HG03342 (cell line): ENCODE results near the gene ZNF862.

Experiments used
- ATAC-seq: cut with Tn5 transposase; IDR thresholded peaks from one replicate; pipeline ENCODE4 v1.9.1; 2021; ENCODE audit warnings: mild to moderate bottlenecking, moderate library complexity; ENCODE audit not compliant: unreplicated experiment

ZNF862 gene

GRCh38 chr7:149864023-149864422, 25.8 kb downstream of the ZNF862 start:
- no peak for ATAC-seq

GRCh38 chr7:149864751-149865150, 26.6 kb downstream of the ZNF862 start:
- ATAC-seq: no peak

DNA sequence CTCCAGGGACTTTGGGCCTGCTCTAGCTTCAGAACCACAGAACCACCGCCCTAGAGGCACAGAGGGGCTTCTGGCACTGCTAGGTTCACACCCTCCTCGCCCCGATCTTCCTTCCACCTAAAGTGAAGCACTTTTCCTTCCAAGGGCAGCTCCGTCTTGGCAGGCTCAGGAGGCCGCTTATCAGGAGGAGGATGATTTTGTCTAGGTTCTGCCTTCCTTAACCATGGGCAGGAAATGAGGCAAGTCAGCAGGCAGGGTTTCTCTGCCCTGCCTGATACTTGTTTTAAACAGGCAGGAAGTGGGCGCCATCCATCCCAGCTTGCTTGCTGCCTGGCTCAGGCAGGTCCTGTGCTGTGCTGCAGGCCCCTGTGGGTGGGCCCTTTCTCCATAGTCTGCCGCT, 27.3 kb downstream of the ZNF862 start:
- no peak for ATAC-seq

DNA sequence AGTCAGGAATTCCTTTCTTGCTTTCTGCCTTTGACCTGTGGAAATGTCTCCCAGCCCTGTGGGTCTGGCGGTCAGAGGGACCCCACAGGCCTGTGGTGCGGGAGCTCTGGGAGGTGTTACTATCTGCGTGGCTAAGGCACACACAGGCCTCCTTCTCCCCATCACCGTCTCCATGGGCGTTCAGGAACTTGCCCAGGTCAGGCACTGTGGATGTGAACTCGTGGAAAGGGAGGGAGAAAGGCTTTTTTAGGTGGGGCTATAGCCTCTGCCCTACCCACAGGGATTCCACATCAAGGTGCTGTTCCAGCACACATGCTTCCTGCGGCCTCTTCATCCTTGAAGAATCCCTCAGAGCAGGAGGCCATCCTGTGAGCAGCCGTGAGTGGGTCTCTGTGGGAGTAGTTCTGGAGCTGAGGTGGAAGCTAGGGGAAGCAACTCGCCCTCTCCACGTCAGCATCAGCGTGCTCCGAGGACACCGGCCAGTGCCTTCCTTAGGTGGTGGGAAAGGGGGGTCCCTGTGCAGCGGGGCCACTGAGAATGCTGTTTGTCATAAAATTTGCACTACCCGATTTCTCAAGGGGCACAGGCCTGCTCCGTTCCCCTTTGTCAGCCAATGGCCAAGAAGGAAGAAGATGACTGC, 28.1 kb downstream of the ZNF862 start:
- no peak for ATAC-seq

DNA sequence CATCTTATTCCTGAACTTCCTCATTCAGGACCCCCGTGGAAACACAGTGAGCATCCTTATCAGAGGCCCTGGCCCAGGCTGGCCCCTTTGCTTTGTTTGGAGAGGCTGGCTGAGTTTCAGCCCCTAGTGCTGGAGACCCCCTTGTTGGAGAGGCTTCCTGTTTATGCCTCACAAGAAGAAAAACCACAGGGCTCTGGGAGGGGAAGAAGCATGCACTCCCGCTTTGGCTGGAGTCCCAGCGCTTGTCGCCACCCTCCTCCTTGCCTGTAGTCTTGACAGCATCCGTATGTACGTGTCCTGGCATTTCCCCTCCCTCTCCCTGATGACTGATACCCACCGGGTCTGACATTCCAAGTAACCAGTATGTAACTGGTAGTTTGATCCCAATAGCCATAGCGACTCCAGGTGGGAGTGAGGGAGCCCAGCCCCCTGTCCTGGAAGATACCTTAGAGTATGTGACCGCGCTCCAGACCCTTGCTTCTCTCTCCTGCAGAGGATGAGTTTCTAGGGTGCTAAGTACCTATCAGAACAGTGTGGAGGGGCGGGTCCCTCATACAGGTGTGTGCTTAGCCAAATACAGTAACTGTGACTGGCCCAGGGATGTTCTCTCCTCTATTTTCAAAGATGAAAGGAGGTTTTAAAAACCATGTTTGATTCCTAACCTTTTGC, 28.7 kb downstream of the ZNF862 start:
- ATAC-seq: no peak

GRCh38 chr7:149867762-149868622, 29.8 kb downstream of the ZNF862 start:
- no peak for ATAC-seq

- ATAC-seq: no peak
Observed at GRCh38 chr7:149868623-149869290, 30.6 kb downstream of the ZNF862 start.

DNA sequence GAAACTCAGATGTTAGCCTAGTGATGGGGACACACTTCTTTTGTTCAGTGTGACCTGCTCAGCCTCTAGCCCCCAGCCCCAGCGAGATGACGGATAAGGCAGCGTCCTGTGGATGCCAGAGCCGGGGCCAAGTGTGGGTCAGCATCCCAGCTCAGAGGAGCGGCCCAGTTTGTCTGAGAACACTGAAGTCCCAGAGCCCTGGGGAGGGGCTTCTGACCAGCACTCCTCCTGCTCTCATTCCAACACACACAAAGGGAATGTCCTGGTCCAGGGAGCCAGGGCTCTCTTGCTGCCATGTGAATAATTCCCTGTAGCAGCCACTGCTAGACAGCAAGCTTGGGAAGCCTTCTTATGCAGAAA, 31.1 kb downstream of the ZNF862 start:
- ATAC-seq: no peak

GRCh38 chr7:149869867-149870266, 31.7 kb downstream of the ZNF862 start:
- no peak for ATAC-seq

DNA sequence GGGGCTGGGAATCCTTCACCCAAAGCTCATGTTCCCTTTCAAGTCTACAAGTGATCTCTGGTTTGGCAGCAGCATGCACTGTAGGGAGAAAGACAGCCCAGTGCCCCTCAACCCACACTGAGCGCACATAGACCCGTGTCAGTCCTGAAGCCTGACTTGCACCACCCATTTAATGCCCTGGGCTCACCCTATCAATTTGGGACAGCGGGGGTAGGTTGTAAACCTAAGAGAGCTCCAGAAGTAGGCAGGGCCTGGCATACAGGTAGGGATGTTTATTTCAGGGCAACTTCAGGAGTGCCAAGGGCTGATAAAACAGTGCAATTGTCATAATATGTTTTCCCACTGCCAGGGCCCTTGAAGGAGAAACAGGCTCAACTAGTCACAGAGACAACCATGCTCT, 32.1 kb downstream of the ZNF862 start:
- ATAC-seq: no peak

- ATAC-seq: no peak
Observed at GRCh38 chr7:149870701-149871483, 32.7 kb downstream of the ZNF862 start.

- no peak for ATAC-seq
Observed at GRCh38 chr7:149871576-149871975, 33.4 kb downstream of the ZNF862 start.

- ATAC-seq: peak; percentile 21
Observed at GRCh38 chr7:149872419-149873073, 34.4 kb downstream of the ZNF862 start.

DNA sequence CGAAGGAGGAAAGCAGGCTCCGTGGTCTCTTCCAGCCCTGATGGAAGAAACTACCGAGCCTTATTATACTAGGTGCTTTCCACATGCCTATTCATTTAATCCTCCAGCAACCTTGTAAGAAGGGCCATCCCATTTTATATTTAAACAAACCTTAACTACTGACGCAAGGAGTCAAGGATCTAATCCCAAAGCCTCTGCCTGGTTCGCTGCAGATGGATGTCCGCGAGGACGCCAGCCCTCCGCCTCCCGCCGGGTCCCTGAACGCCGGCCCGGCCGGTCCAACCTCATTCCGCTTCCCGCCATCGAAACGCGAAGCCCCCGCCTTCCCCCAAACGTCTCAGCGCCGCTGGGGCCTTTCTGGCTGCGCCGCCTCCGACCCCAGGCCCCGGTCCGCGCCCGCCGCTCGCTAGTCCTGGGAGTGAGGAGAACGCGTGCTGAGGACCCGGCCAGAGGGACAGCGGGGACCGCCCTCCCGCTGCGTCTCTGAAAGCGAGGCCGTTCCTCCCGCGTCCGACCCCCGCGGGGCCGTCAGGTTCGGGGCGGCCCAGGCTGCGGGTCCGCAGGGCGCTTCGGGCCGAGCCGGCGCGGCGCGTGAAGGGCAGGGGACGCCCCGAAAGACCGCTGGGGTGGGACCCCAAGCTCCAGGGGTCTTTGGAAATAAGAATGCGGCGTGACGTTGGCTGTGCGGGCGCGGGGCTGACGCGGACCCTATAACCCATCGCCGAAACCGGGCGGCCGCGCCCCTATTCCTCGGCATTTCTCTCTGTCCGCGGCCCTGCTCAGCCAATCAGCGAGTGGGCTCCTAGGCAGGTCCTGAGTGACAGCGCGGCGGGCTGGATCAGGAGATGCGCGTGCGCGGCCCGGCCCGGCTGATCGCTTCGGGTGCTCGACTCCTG, 35.1 kb downstream of the ZNF862 start, which contains the start of gene ATP6V0E2:
Gene ATP6V0E2, plus strand, starts transcription at position 896 of the 896 bp plus-strand sequence. CDS start 97 bp downstream, outside the sequence.
- ATAC-seq: peak; percentile 91

DNA sequence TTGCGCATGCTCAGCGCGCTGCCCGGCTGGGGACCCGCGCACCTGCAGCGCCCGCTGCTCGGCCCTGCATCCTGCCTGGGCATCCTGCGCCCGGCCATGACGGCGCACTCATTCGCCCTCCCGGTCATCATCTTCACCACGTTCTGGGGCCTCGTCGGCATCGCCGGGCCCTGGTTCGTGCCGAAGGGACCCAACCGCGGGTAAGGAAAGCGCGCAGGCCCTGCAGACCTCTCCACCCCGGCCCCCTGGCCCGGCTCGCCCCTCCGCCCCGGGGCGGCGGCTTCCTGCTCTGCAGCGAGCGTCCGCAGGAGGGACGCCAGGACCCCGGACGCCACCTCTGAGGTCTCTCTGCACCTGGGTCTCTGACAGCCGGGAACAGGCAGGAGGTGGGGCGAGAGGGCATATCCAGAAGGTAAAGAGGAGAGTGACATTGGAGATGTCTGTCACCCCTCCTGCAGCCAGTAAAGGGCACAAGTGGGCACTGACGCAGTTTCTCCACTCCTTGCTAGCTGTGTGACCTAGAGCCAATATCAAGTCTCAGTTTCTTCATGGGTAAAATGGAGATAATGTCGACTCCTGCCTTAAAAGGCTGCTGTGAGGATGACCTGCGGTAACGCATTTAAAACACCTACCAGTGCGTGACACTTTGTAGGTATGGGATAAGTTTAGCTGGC, 35.9 kb downstream of the ZNF862 start:
- peak; percentile 25 for ATAC-seq

- ATAC-seq: no peak
Observed at GRCh38 chr7:149874644-149875028, 36.5 kb downstream of the ZNF862 start.

GRCh38 chr7:149875396-149875795, 37.2 kb downstream of the ZNF862 start:
- ATAC-seq: no peak

- ATAC-seq: no peak
Observed at GRCh38 chr7:149877890-149878522, 39.8 kb downstream of the ZNF862 start.
